DND-41 (cell line): ENCODE measurements around the gene ATP2B3.
A peak's percentile ranks its signal among the peaks of the same experiment; 100 is the strongest.

Experiments used
- ATAC-seq: fragments of 200-7000 bp; cut with Tn5 transposase; 3 replicates; pipeline ENCODE4 v1.9.1; 2021; ENCODE audit warnings: low read depth; ENCODE audit not compliant: insufficient read depth
- DNase-seq: peaks from one replicate; pipeline ENCODE4 v3.0.0-alpha.2; 2020
- H2AFZ ChIP-seq: 2 replicates; pipeline ENCODE4 v1.6.0; 2012; ENCODE audit warnings: low read depth, low read length
- H3K27ac ChIP-seq: 2 replicates; pipeline ENCODE4 v1.5.1; 2012; ENCODE audit warnings: low read length, inconsistent platforms
- H3K27me3 ChIP-seq: fragments of 200-600 bp; sonication (generic); 2 replicates; pipeline ENCODE4 v1.6.0; 2012; ENCODE audit warnings: low read length, mild to moderate bottlenecking, inconsistent platforms; ENCODE audit not compliant: insufficient read depth, poor library complexity
- H3K36me3 ChIP-seq: 2 replicates; pipeline ENCODE4 v1.5.1; 2012; ENCODE audit warnings: low read length, inconsistent platforms; ENCODE audit not compliant: insufficient read depth
- H3K4me1 ChIP-seq: 2 replicates; pipeline ENCODE4 v1.5.1; 2012; ENCODE audit warnings: mild to moderate bottlenecking, low read length; ENCODE audit not compliant: insufficient read depth
- H3K4me2 ChIP-seq: 2 replicates; pipeline ENCODE4 v1.6.0; 2012; ENCODE audit warnings: mild to moderate bottlenecking, moderate library complexity, low read length, inconsistent platforms; ENCODE audit not compliant: insufficient read depth
- H3K4me3 ChIP-seq, 2 experiments: fragments of 200-600 bp in 1 of 2; shearing (Covaris generic) in 1 of 2; 2 replicates each; pipeline ENCODE4 v1.5.1; 2012 to 2016; ENCODE audit warnings: inconsistent platforms in 2 of 2, low read length in 2 of 2, mild to moderate bottlenecking in 2 of 2, low read depth in 1 of 2, moderate library complexity in 1 of 2
- H3K79me2 ChIP-seq: 2 replicates; pipeline ENCODE4 v1.6.0; 2012; ENCODE audit warnings: low read length, inconsistent platforms; ENCODE audit not compliant: insufficient read depth
- H3K9ac ChIP-seq: 2 replicates; pipeline ENCODE4 v1.6.0; 2012; ENCODE audit warnings: low read depth, mild to moderate bottlenecking, inconsistent platforms, low read length, moderate library complexity
- H3K9me3 ChIP-seq: 2 replicates; pipeline ENCODE4 v1.5.1; 2012; ENCODE audit warnings: low read length, moderate library complexity, mild to moderate bottlenecking, inconsistent platforms; ENCODE audit not compliant: insufficient read depth, severe bottlenecking
- H4K20me1 ChIP-seq: 2 replicates; pipeline ENCODE4 v1.6.0; 2012; ENCODE audit warnings: low read length; ENCODE audit not compliant: insufficient read depth
- EZH2 ChIP-seq: IDR thresholded peaks from 3 replicates; pipeline ENCODE4 v1.6.1; 2012; ENCODE audit warnings: borderline replicate concordance, low read depth, mild to moderate bottlenecking, moderate library complexity, low read length, inconsistent platforms; ENCODE audit not compliant: severe bottlenecking
- TF ChIP-seq, protein P1 (sequence below): IDR thresholded peaks from 2 replicates; pipeline ENCODE4 v1.5.1; 2012; ENCODE audit warnings: borderline replicate concordance, low read length, moderate library complexity, mild to moderate bottlenecking; ENCODE audit not compliant: poor library complexity, severe bottlenecking; ENCODE audit errors: extremely low read depth

Gene ATP2B3

GRCh38 chrX:153537526-153538295 lies 20.3 kb downstream of the ATP2B3 start:
- no peaks in the 10 kb centered on the region for H3K27me3 ChIP-seq
- H3K4me3 ChIP-seq: no peak overlapping the region
- no peak for ATAC-seq
- H3K36me3 ChIP-seq: no peaks in the 10 kb centered on the region
- DNase-seq: no peak
- no peaks in the 10 kb centered on the region for H4K20me1 ChIP-seq
- H3K9me3 ChIP-seq: no peaks in the 10 kb centered on the region
- H3K27ac ChIP-seq: no peak overlapping the region
- H3K79me2 ChIP-seq: no peaks in the 10 kb centered on the region
- H3K4me1 ChIP-seq: no peaks in the 10 kb centered on the region
- H3K4me2 ChIP-seq: no peak overlapping the region
- H3K9ac ChIP-seq: no peak overlapping the region
- no peak overlapping the region for H2AFZ ChIP-seq
- no peak for TF ChIP-seq EZH2
- TF ChIP-seq, protein P1, sequence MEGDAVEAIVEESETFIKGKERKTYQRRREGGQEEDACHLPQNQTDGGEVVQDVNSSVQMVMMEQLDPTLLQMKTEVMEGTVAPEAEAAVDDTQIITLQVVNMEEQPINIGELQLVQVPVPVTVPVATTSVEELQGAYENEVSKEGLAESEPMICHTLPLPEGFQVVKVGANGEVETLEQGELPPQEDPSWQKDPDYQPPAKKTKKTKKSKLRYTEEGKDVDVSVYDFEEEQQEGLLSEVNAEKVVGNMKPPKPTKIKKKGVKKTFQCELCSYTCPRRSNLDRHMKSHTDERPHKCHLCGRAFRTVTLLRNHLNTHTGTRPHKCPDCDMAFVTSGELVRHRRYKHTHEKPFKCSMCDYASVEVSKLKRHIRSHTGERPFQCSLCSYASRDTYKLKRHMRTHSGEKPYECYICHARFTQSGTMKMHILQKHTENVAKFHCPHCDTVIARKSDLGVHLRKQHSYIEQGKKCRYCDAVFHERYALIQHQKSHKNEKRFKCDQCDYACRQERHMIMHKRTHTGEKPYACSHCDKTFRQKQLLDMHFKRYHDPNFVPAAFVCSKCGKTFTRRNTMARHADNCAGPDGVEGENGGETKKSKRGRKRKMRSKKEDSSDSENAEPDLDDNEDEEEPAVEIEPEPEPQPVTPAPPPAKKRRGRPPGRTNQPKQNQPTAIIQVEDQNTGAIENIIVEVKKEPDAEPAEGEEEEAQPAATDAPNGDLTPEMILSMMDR: no peak

- no peaks in the 10 kb centered on the region for H3K27me3 ChIP-seq
- no peaks in the 10 kb centered on the region for H3K79me2 ChIP-seq
- H3K36me3 ChIP-seq: no peaks in the 10 kb centered on the region
- TF ChIP-seq EZH2: no peak
- TF ChIP-seq, protein P1: no peak
- no peak overlapping the region for H3K4me3 ChIP-seq
- H4K20me1 ChIP-seq: no peaks in the 10 kb centered on the region
- ATAC-seq: no peak
- no peaks in the 10 kb centered on the region for H3K9me3 ChIP-seq
- H3K4me1 ChIP-seq: no peaks in the 10 kb centered on the region
- DNase-seq: no peak
- H3K9ac ChIP-seq: no peak overlapping the region
- H3K27ac ChIP-seq: no peak overlapping the region
- no peak overlapping the region for H2AFZ ChIP-seq
- H3K4me2 ChIP-seq: no peak overlapping the region
These were observed 21.0 kb downstream of the ATP2B3 start for GRCh38 chrX:153538424-153538823.

GRCh38 chrX:153539171-153539978 lies 21.9 kb downstream of the ATP2B3 start:
- Histone ChIP-seq H3K36me3 (no peaks in the 10 kb centered on the region), H3K27me3 (no peaks in the 10 kb centered on the region), H2AFZ (no peak overlapping the region), H3K4me2 (no peak overlapping the region), H3K27ac (no peak overlapping the region), H3K4me3 (no peak overlapping the region), H3K4me1 (no peaks in the 10 kb centered on the region), H3K9ac (no peak overlapping the region), H3K9me3 (no peaks in the 10 kb centered on the region), H3K79me2 (no peaks in the 10 kb centered on the region), H4K20me1 (no peaks in the 10 kb centered on the region)
- peak; percentile 52 for DNase-seq
- ATAC-seq: peak; percentile 94
- no peak for TF ChIP-seq EZH2
- TF ChIP-seq, protein P1: peak; percentile 83
